Astrocyte (in vitro differentiated cells and primary cell): Measurements from ENCODE around the gene C5orf15. TPM values are rescaled to one million over a fixed set of nuclear protein-coding genes. Genes with fewer than 3 reads are reported as not detected.

Experiments
- DNase-seq: peaks from one replicate; pipeline ENCODE4 v3.0.0-alpha.2; 2010; ENCODE audit warnings: low read depth
- FAIRE-seq: peaks from 2 replicates; lab custom pipeline; 2011; peaks lifted over from hg19 to GRCh38; lab: Jason Lieb, UNC
- H2AFZ ChIP-seq: 2 replicates; pipeline ENCODE4 v1.6.0; 2012; ENCODE audit warnings: low read depth, low read length, inconsistent platforms
- H3K27ac ChIP-seq: 2 replicates; pipeline ENCODE4 v1.5.1; 2011; ENCODE audit warnings: low read depth, low read length, inconsistent platforms
- H3K27me3 ChIP-seq: 2 replicates; pipeline ENCODE4 v1.6.0; 2011; ENCODE audit warnings: low read length, inconsistent platforms; ENCODE audit not compliant: insufficient read depth
- H3K36me3 ChIP-seq: 2 replicates; pipeline ENCODE4 v1.5.1; 2011; ENCODE audit warnings: low read length, inconsistent platforms; ENCODE audit not compliant: insufficient read depth
- H3K4me1 ChIP-seq: 2 replicates; pipeline ENCODE4 v1.5.1; 2011; ENCODE audit warnings: low read length, inconsistent platforms; ENCODE audit not compliant: insufficient read depth
- H3K4me2 ChIP-seq: 2 replicates; pipeline ENCODE4 v1.6.0; 2012; ENCODE audit warnings: low read length, inconsistent platforms
- H3K4me3 ChIP-seq: 2 replicates; pipeline ENCODE4 v1.5.1; 2011; ENCODE audit warnings: low read depth, mild to moderate bottlenecking, low read length, inconsistent platforms; ENCODE audit not compliant: insufficient read depth
- H3K79me2 ChIP-seq: 2 replicates; pipeline ENCODE4 v1.6.0; 2012; ENCODE audit warnings: mild to moderate bottlenecking, low read length, inconsistent platforms; ENCODE audit not compliant: insufficient read depth
- H3K9ac ChIP-seq: 2 replicates; pipeline ENCODE4 v1.6.0; 2012; ENCODE audit warnings: mild to moderate bottlenecking, low read length, inconsistent platforms
- H3K9me3 ChIP-seq: 2 replicates; pipeline ENCODE4 v1.5.1; 2012; ENCODE audit warnings: low read depth, mild to moderate bottlenecking, low read length, inconsistent platforms; ENCODE audit not compliant: insufficient read depth
- H4K20me1 ChIP-seq: 2 replicates; pipeline ENCODE4 v1.6.0; 2012; ENCODE audit warnings: low read length, inconsistent platforms; ENCODE audit not compliant: insufficient read depth
- H3K27ac Mint-ChIP-seq: one replicate; pipeline ENCODE4 v1.8.0; 2021; ENCODE audit warnings: mild to moderate bottlenecking, mixed read lengths; ENCODE audit not compliant: unreplicated experiment
- H3K27me3 Mint-ChIP-seq: one replicate; pipeline ENCODE4 v1.8.0; 2021; ENCODE audit warnings: low read depth, mixed read lengths; ENCODE audit not compliant: unreplicated experiment
- H3K36me3 Mint-ChIP-seq: one replicate; pipeline ENCODE4 v1.8.0; 2021; ENCODE audit warnings: low read depth, mixed read lengths; ENCODE audit not compliant: unreplicated experiment
- H3K4me1 Mint-ChIP-seq: one replicate; pipeline ENCODE4 v1.8.0; 2021; ENCODE audit warnings: low read depth, mixed read lengths; ENCODE audit not compliant: unreplicated experiment
- H3K4me3 Mint-ChIP-seq: one replicate; pipeline ENCODE4 v1.8.0; 2021; ENCODE audit warnings: mild to moderate bottlenecking, moderate library complexity, mixed read lengths; ENCODE audit not compliant: unreplicated experiment
- H3K9me3 Mint-ChIP-seq: one replicate; pipeline ENCODE4 v1.8.0; 2021; ENCODE audit warnings: mild to moderate bottlenecking, mixed read lengths; ENCODE audit not compliant: unreplicated experiment
- EZH2 ChIP-seq: IDR thresholded peaks from 2 replicates; pipeline ENCODE4 v1.6.1; 2012; ENCODE audit warnings: mild to moderate bottlenecking, low read length, inconsistent platforms; ENCODE audit not compliant: insufficient read depth
- total RNA-seq: library from RNA; stranded (reverse); gene quantifications from 2 replicates; pipeline ENCODE4 v1.2.1, GENCODE V29; 2021
- TF ChIP-seq, protein P1 (sequence below): IDR thresholded peaks from 2 replicates; pipeline ENCODE4 v1.5.1; 2011; ENCODE audit warnings: low read depth, mild to moderate bottlenecking, inconsistent platforms, low read length, moderate library complexity; ENCODE audit not compliant: insufficient read depth

Gene C5orf15
- total RNA-seq, 1 donor from 2014 or later, result 88.8 TPM

DNA sequence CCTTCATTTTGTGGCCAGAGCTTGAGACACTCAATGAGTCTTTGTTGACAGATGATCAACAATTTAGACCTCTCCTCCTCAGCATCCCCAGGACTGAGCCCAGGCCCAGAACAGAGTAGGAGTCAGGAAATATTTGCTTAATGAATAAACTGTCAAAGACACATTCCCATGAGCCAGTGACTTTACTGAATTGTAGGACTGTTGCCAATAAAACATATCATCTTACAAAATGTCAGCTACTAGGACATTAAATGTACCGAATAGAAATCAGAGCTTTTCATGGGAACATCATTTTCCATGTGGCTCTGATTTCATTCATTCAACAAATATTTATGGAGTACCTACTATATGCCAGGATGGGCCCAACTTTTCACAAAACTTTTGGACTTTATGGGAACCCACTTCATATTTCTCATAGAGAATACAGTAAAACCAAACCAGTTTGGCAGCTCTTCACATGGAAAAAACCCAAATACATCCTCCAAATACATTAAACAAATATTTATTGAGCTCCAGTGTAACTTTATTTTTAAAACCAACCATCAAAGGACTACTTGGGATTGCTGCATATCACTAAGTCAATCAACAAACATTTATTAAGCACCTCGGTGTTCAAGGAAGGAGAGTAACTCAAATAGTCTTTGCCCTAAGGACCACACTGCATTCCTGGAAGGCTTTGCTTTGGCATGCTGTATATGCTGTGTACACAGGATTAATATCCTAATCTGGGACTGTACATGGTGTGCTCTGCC lies 24.9 kb upstream of the C5orf15 start:
- no peak overlapping the region for H2AFZ ChIP-seq
- no peaks in the 10 kb centered on the region for H3K27me3 ChIP-seq
- DNase-seq, result peak; percentile 71
- H3K4me3 ChIP-seq, result no peak overlapping the region
- H3K9me3 ChIP-seq, result no peaks in the 10 kb centered on the region
- peaks cover 22% of the 10 kb centered on the region for H3K36me3 ChIP-seq
- peak; percentile 37 for FAIRE-seq
- H3K9ac ChIP-seq, result no peak overlapping the region
- H3K4me3 Mint-ChIP-seq, result peak overlapping the region; percentile 61
- no peak for TF ChIP-seq EZH2
- TF ChIP-seq, protein P1, sequence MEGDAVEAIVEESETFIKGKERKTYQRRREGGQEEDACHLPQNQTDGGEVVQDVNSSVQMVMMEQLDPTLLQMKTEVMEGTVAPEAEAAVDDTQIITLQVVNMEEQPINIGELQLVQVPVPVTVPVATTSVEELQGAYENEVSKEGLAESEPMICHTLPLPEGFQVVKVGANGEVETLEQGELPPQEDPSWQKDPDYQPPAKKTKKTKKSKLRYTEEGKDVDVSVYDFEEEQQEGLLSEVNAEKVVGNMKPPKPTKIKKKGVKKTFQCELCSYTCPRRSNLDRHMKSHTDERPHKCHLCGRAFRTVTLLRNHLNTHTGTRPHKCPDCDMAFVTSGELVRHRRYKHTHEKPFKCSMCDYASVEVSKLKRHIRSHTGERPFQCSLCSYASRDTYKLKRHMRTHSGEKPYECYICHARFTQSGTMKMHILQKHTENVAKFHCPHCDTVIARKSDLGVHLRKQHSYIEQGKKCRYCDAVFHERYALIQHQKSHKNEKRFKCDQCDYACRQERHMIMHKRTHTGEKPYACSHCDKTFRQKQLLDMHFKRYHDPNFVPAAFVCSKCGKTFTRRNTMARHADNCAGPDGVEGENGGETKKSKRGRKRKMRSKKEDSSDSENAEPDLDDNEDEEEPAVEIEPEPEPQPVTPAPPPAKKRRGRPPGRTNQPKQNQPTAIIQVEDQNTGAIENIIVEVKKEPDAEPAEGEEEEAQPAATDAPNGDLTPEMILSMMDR, result no peak
- no peak overlapping the region for H3K27ac Mint-ChIP-seq
- peaks cover 26% of the 10 kb centered on the region for H3K4me1 ChIP-seq
- H3K4me2 ChIP-seq, result peak overlapping the region; percentile 31
- peaks cover 6% of the 10 kb centered on the region for H3K36me3 Mint-ChIP-seq
- H3K9me3 Mint-ChIP-seq, result no peaks in the 10 kb centered on the region
- peaks cover 99% of the 10 kb centered on the region for H3K79me2 ChIP-seq
- peaks cover 91% of the 10 kb centered on the region for H4K20me1 ChIP-seq
- no peaks in the 10 kb centered on the region for H3K27me3 Mint-ChIP-seq
- H3K4me1 Mint-ChIP-seq, result peaks cover 41% of the 10 kb centered on the region
- no peak overlapping the region for H3K27ac ChIP-seq

DNA sequence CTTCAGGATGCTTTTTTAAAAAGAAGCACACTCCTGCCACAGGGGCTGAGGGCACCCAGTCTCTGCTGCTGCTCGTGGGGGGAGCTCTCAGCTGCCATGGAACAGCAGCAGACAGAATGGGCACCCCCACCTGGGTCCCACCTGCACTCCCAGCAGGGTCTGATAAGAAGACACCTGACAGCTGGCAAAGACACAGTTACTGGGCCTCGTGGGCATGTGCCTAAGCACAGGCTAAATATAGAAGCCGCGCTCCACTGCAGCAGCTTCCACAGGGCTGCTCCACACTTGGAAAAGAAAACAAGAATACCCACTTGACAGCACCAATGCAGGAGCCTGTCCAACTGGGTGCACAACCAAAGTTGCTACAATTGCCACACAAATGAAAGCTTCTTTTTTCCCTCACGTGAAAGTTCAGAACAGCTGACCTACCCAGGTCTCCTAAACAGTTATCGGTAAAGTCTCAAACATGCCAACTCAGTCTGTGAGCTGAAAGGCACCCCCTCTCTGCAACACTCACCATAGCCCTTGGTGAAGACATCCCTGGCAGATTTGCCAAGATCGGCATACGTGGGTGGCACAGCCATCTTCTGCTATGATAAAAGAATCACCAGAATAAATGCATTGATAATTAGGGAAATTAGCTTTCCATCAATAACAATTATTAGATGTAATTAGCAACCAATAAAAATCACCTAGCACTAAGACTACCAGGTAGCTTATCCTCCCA lies 24.2 kb upstream of the C5orf15 start:
- no peak for FAIRE-seq
- H3K27me3 Mint-ChIP-seq, result no peaks in the 10 kb centered on the region
- no peaks in the 10 kb centered on the region for H3K9me3 Mint-ChIP-seq
- Histone ChIP-seq H3K4me3 (no peak overlapping the region), H3K9ac (no peak overlapping the region), H4K20me1 (peaks cover 87% of the 10 kb centered on the region), H3K4me1 (peaks cover 26% of the 10 kb centered on the region), H3K36me3 (peaks cover 27% of the 10 kb centered on the region), H3K27ac (no peak overlapping the region), H3K9me3 (no peaks in the 10 kb centered on the region), H2AFZ (no peak overlapping the region), H3K27me3 (no peaks in the 10 kb centered on the region), H3K79me2 (peaks cover 98% of the 10 kb centered on the region), H3K4me2 (peak overlapping the region; percentile 31)
- H3K4me3 Mint-ChIP-seq, result peak overlapping the region; percentile 61
- peaks cover 10% of the 10 kb centered on the region for H3K36me3 Mint-ChIP-seq
- peak overlapping the region; percentile 51 for H3K27ac Mint-ChIP-seq
- no peak for DNase-seq
- TF ChIP-seq, protein P1, result no peak
- no peak for TF ChIP-seq EZH2
- peaks cover 41% of the 10 kb centered on the region for H3K4me1 Mint-ChIP-seq
